NCI-H345 (cell line): ENCODE data around the gene ZNF2.

Source experiments
- DNase-seq: peaks from one replicate; lab custom pipeline; 2025; lab: John Stamatoyannopoulos, UW

Gene ZNF2

DNA sequence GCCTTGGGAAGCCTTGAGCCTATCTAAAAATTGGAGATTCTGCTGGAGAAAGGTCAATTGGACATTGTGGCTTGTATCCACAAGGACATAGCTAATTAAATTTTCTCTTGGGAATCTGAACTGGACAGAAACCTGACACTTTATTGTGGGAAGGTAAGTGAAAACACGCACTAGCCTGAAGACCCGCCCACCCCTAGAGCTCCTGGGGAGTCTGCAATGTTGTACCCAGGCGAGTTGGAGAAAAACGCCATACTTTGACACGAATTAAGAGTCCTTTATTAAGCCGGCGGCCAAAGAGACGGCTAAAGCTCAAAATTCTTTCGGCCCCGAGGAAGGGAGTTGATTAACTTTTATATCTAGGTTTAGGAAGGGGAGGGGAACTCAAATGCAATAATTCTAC lies 40.5 kb downstream of the ZNF2 start:
- DNase-seq: peak; percentile 1

GRCh38 chr2:95207111-95207961 lies 41.7 kb downstream of the ZNF2 start, which contains the start of gene ZNF892:
Gene ZNF892 (plus strand): TSS chr2:95207521. CDS start chr2:95207816, 295 bp downstream.
- DNase-seq: peak; percentile 91

- no peak for DNase-seq
These were observed 42.5 kb downstream of the ZNF2 start for GRCh38 chr2:95208106-95208505.

- no peak for DNase-seq
These were observed 49.5 kb downstream of the ZNF2 start for GRCh38 chr2:95215018-95215612.

DNA sequence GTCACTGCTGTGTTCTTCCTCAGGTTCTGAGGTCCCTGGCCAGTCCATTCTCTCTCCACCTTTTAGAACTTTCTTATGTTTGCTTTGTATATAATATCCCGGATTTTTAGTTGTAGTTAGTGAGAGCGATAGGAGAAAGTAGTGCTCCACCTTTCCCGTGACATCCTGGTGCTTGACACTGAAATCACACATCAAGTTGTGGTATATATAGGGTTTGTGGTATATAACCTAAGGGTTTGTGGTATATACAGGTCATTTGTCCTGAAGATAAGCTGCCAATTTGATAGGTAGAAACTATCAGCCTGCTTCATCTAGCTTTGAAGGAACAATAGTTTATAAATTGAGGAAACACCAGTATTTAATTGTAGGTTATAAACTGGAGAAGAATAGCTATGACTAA lies 54.8 kb downstream of the ZNF2 start:
- no peak for DNase-seq

GRCh38 chr2:95225658-95226057 lies 60.0 kb downstream of the ZNF2 start:
- no peak for DNase-seq

- DNase-seq: peak; percentile 65
These were observed 66.1 kb downstream of the ZNF2 start for GRCh38 chr2:95231723-95232122.

DNA sequence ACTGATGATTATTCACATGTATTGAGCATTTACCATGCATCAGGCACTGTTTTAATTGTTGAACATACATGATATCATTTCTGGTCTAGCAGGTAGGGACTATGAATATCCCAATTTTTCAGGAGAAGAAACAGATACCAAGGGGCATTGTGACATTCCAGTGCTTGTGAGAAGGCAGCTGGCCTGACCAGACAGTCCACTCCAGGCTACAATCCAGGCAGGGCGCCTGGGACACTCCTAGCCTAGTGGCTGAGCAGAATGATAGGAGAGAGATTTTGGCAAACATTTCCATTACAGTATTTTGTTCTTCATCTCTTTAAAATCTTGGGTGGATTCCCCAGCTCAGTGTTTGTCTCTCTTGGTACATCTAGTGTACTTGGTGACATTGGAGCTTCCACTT lies 66.6 kb downstream of the ZNF2 start:
- DNase-seq: no peak
